Measurements from ENCODE around the gene SMARCB1.

The SMARCB1 gene

GRCh38 chr22:23833017-23833751 lies 46.4 kb downstream of the SMARCB1 start:
- DNase-seq = no peak

- no peak for DNase-seq
These were observed 47.1 kb downstream of the SMARCB1 start for GRCh38 chr22:23833911-23834317.

GRCh38 chr22:23834406-23834792 lies 47.6 kb downstream of the SMARCB1 start:
- DNase-seq = no peak

- no peak for DNase-seq
These were observed 48.2 kb downstream of the SMARCB1 start for GRCh38 chr22:23834793-23835483.

- no peak for DNase-seq
These were observed 48.8 kb downstream of the SMARCB1 start for GRCh38 chr22:23835484-23836144.

GRCh38 chr22:23836281-23836680 lies 49.5 kb downstream of the SMARCB1 start:
- DNase-seq = no peak

GRCh38 chr22:23836692-23837495 lies 50.1 kb downstream of the SMARCB1 start:
- no peak for DNase-seq

- no peak for DNase-seq
These were observed 50.7 kb downstream of the SMARCB1 start for GRCh38 chr22:23837496-23837859.

GRCh38 chr22:23837911-23838680 lies 51.3 kb downstream of the SMARCB1 start:
- DNase-seq = no peak

GRCh38 chr22:23838681-23839468 lies 52.1 kb downstream of the SMARCB1 start, which contains the start of gene DERL3:
Gene DERL3 (minus strand): TSS chr22:23839006. CDS start chr22:23838987, 19 bp downstream.
- DNase-seq = peak; percentile 93

GRCh38 chr22:23840026-23840425 lies 53.3 kb downstream of the SMARCB1 start:
- DNase-seq = no peak

GRCh38 chr22:23841292-23841691 lies 54.5 kb downstream of the SMARCB1 start:
- no peak for DNase-seq

- DNase-seq = no peak
These were observed 55.1 kb downstream of the SMARCB1 start for GRCh38 chr22:23841736-23842445.

- DNase-seq = no peak
These were observed 55.8 kb downstream of the SMARCB1 start for GRCh38 chr22:23842599-23842998.

GRCh38 chr22:23844739-23845202 lies 58.0 kb downstream of the SMARCB1 start:
- no peak for DNase-seq

- no peak for DNase-seq
These were observed 58.7 kb downstream of the SMARCB1 start for GRCh38 chr22:23845265-23846080.

GRCh38 chr22:23846081-23846469 lies 59.3 kb downstream of the SMARCB1 start:
- DNase-seq = no peak

- no peak for DNase-seq
These were observed 60.6 kb downstream of the SMARCB1 start for GRCh38 chr22:23847310-23847920.
